Fibroblast of lung (primary cell): ENCODE data around the gene C11orf24. TPM values are rescaled to one million over a fixed set of nuclear protein-coding genes. Genes with fewer than 3 reads are reported as not detected.

Source experiments
- DNase-seq, 2 donors: peaks; one replicate each; pipeline versions ENCODE4 v3.0.0 to v3.0.0-alpha.2; 2010; ENCODE audit warnings: low read depth in 2 of 2
- H2AFZ ChIP-seq: 2 replicates; pipeline ENCODE4 v1.5.1; 2012; ENCODE audit warnings: low read length, control low read depth, inconsistent platforms
- H3K27ac ChIP-seq: 2 replicates; pipeline ENCODE4 v1.5.1; 2011; ENCODE audit warnings: low read length, control low read depth; ENCODE audit not compliant: insufficient read depth
- H3K27me3 ChIP-seq: 2 replicates; pipeline ENCODE4 v1.5.1; 2011; ENCODE audit warnings: mild to moderate bottlenecking, low read length; ENCODE audit not compliant: control insufficient read depth, insufficient read depth
- H3K36me3 ChIP-seq: 2 replicates; pipeline ENCODE4 v1.5.1; 2011; ENCODE audit warnings: low read length; ENCODE audit not compliant: control insufficient read depth, insufficient read depth
- H3K4me1 ChIP-seq: 2 replicates; pipeline ENCODE4 v1.5.1; 2011; ENCODE audit warnings: low read length; ENCODE audit not compliant: control insufficient read depth, insufficient read depth; ENCODE audit errors: extremely low read depth
- H3K4me2 ChIP-seq: 2 replicates; pipeline ENCODE4 v1.5.1; 2011; ENCODE audit warnings: low read length, control low read depth; ENCODE audit not compliant: insufficient read depth; ENCODE audit errors: extremely low read depth
- H3K4me3 ChIP-seq, 4 experiments: fragments of 200-600 bp in 1 of 4; sonication (generic) in 1 of 4; replicated peaks in 1 of 4; 2 replicates each; pipeline ENCODE4 v1.5.1; 2011 to 2016; ENCODE audit warnings: low read length in 4 of 4, low read depth in 3 of 4, mild to moderate bottlenecking in 3 of 4, control low read depth in 2 of 4, inconsistent platforms in 1 of 4, mixed read lengths in 1 of 4; ENCODE audit not compliant: insufficient read depth in 1 of 4; ENCODE audit errors: control extremely low read depth in 1 of 4
- H3K79me2 ChIP-seq: 2 replicates; pipeline ENCODE4 v1.5.1; 2012; ENCODE audit warnings: mild to moderate bottlenecking, low read length, inconsistent platforms; ENCODE audit not compliant: control insufficient read depth, insufficient read depth
- H3K9ac ChIP-seq: 2 replicates; pipeline ENCODE4 v1.5.1; 2011; ENCODE audit warnings: mild to moderate bottlenecking, low read length, control low read depth; ENCODE audit not compliant: insufficient read depth
- H3K9me3 ChIP-seq: 2 replicates; pipeline ENCODE4 v1.5.1; 2012; ENCODE audit warnings: low read depth, low read length; ENCODE audit not compliant: control insufficient read depth, insufficient read depth
- H4K20me1 ChIP-seq: 2 replicates; pipeline ENCODE4 v1.5.1; 2011; ENCODE audit warnings: low read length; ENCODE audit not compliant: control insufficient read depth, insufficient read depth; ENCODE audit errors: extremely low read depth
- EZH2 ChIP-seq: IDR thresholded peaks from 2 replicates; pipeline ENCODE4 v1.5.1; 2012; ENCODE audit warnings: low read length, control low read depth, mild to moderate bottlenecking; ENCODE audit errors: missing control alignments
- polyA plus RNA-seq, 2 donors: library from polyadenylated mRNA; depleted of rRNA in 1 of 2; stranded (reverse) in 1 of 2; unstranded in 1 of 2; fragments of >200 nt; gene quantifications; 2 replicates each; pipeline ENCODE4 v1.2.1, GENCODE V29; 2011 to 2012; ENCODE audit warnings: missing spikeins in 1 of 2
- total RNA-seq: library from RNA; depleted of rRNA; stranded (reverse); fragments of >200 nt; gene quantifications from 2 replicates; pipeline ENCODE4 v1.2.1, GENCODE V29; 2014
- TF ChIP-seq, protein P1 (sequence below), 2 donors: IDR thresholded peaks in 1 of 2; conservative IDR thresholded peaks in 1 of 2; 1 replicate in 1 of 2; 2 replicates in 1 of 2; pipeline ENCODE4 v1.5.1; 2011 to 2012; ENCODE audit warnings: low read length in 2 of 2, control low read depth in 1 of 2, inconsistent platforms in 1 of 2, low read depth in 1 of 2, mild to moderate bottlenecking in 1 of 2

Gene C11orf24
- total and polyA plus RNA-seq, 2 donors (not counting 1 experiment from before 2014, with no cell fraction given), result 25.4 to 45.6 TPM

DNA sequence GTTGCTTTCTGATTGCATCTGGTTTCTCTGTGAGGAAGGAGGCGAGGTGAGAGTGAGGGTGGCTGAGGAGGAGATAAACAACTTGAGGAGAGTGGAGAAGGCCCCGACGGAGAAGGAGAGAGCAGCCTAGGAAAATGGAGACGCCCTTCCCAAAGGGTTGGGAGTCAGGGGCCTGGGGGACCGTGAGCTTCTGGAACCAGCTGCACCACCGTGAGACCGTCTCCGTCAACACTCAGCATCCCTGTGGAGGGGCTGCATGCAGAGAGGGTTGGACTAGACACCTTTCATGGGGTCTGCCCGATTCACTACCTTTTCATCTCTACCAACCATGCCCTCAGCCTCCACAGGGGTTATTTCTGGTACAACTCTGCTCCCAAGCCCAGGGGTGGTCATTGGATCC lies 45.4 kb downstream of the C11orf24 start:
- H3K4me1 ChIP-seq, result no peaks in the 10 kb centered on the region
- TF ChIP-seq EZH2, result no peak
- TF ChIP-seq, protein P1, sequence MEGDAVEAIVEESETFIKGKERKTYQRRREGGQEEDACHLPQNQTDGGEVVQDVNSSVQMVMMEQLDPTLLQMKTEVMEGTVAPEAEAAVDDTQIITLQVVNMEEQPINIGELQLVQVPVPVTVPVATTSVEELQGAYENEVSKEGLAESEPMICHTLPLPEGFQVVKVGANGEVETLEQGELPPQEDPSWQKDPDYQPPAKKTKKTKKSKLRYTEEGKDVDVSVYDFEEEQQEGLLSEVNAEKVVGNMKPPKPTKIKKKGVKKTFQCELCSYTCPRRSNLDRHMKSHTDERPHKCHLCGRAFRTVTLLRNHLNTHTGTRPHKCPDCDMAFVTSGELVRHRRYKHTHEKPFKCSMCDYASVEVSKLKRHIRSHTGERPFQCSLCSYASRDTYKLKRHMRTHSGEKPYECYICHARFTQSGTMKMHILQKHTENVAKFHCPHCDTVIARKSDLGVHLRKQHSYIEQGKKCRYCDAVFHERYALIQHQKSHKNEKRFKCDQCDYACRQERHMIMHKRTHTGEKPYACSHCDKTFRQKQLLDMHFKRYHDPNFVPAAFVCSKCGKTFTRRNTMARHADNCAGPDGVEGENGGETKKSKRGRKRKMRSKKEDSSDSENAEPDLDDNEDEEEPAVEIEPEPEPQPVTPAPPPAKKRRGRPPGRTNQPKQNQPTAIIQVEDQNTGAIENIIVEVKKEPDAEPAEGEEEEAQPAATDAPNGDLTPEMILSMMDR (conservative IDR thresholded peaks at IDR 0.05 in 1 of 2, IDR thresholded peaks at IDR 0.05 in 1 of 2; ENCODE audit: low read depth in 1 of 2, low read length in 2 of 2), result no peak
- no peak overlapping the region for H3K4me2 ChIP-seq
- H3K36me3 ChIP-seq, result no peaks in the 10 kb centered on the region
- no peak overlapping the region for H3K27ac ChIP-seq
- no peaks in the 10 kb centered on the region for H3K79me2 ChIP-seq
- no peak overlapping the region for H2AFZ ChIP-seq
- H3K27me3 ChIP-seq, result peaks cover 2% of the 10 kb centered on the region
- H3K9ac ChIP-seq, result no peak overlapping the region
- no peak overlapping the region for H3K4me3 ChIP-seq
- no peak for DNase-seq
- no peaks in the 10 kb centered on the region for H3K9me3 ChIP-seq
- H4K20me1 ChIP-seq, result no peaks in the 10 kb centered on the region

DNA sequence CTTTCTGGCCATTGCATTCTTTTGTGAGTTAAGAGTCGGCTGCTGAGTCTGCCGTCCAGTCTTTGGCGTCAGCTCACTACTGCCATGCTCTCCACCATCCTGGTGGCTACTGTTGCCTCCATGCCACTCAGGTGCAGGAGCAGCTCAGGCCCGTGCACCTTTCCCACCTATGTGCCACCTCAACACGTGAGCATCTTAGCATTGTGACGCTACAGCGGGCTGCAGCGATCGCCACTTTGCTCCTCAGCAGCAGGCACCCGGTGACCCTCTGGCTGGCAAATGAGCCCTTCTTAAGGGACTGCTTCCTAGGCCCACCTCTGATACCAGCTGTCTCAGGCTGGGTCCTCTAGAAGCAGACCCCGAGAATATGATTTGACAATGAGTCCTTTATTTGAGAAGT lies 47.2 kb downstream of the C11orf24 start:
- H2AFZ ChIP-seq, result no peak overlapping the region

DNA sequence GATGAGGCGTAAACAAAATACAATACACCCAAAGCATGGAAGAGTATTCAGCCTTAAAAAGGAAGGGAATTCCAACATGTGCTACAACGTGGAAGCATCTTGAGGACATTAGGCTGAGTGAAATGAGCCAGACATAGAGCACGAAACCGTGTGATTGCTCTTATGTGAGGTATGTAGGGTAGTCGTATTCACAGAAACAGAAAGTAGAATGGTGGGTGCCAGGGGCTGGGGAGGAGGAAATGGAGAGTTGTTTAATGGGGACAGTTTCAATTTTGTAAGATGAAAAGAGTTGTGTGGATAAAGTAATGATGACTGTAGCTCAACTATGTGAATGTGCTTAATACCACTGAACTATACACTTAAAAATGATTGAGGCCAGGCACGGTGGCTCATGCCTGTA lies 48.5 kb downstream of the C11orf24 start:
- H3K27me3 ChIP-seq, result no peaks in the 10 kb centered on the region
- H2AFZ ChIP-seq, result no peak overlapping the region
- no peak for DNase-seq
- H3K4me1 ChIP-seq, result no peaks in the 10 kb centered on the region
- H3K4me2 ChIP-seq, result no peak overlapping the region
- H3K27ac ChIP-seq, result no peak overlapping the region
- H4K20me1 ChIP-seq, result no peaks in the 10 kb centered on the region
- H3K79me2 ChIP-seq, result no peaks in the 10 kb centered on the region
- no peak overlapping the region for H3K4me3 ChIP-seq
- H3K9me3 ChIP-seq, result no peaks in the 10 kb centered on the region
- TF ChIP-seq EZH2, result no peak
- TF ChIP-seq, protein P1 (conservative IDR thresholded peaks at IDR 0.05 in 1 of 2, IDR thresholded peaks at IDR 0.05 in 1 of 2; ENCODE audit: low read depth in 1 of 2, low read length in 2 of 2), result no peak
- no peak overlapping the region for H3K9ac ChIP-seq
- H3K36me3 ChIP-seq, result no peaks in the 10 kb centered on the region

More for the DNA sequence above, 47.2 kb downstream of the C11orf24 start:
- Histone ChIP-seq H3K27me3 (peaks cover 2% of the 10 kb centered on the region), H3K4me3 (no peak overlapping the region), H4K20me1 (no peaks in the 10 kb centered on the region), H3K79me2 (no peaks in the 10 kb centered on the region), H3K9me3 (no peaks in the 10 kb centered on the region), H3K4me1 (no peaks in the 10 kb centered on the region), H3K36me3 (no peaks in the 10 kb centered on the region), H3K9ac (no peak overlapping the region), H3K27ac (no peak overlapping the region), H3K4me2 (no peak overlapping the region)
- no peak for DNase-seq
- TF ChIP-seq EZH2, result no peak
